KOPT-K1 (cell line): Measurements from ENCODE around the gene RAB36.
A peak's percentile ranks its signal among the peaks of the same experiment; 100 is the strongest.

ENCODE experiments used
- H3K27ac ChIP-seq: fragments of 200-600 bp; sonication (generic); 2 replicates; pipeline ENCODE4 v1.5.1; 2016; ENCODE audit warnings: antibody characterized with exemption, mild to moderate bottlenecking, low read depth, low read length; ENCODE audit not compliant: poor library complexity, severe bottlenecking
- H3K36me3 ChIP-seq: fragments of 200-600 bp; sonication (generic); 2 replicates; pipeline ENCODE4 v1.5.1; 2017; ENCODE audit warnings: antibody characterized with exemption, mild to moderate bottlenecking, low read length, moderate library complexity; ENCODE audit not compliant: insufficient read depth
- H3K9me3 ChIP-seq: fragments of 200-600 bp; sonication (generic); 2 replicates; pipeline ENCODE4 v1.5.1; 2017; ENCODE audit warnings: antibody characterized with exemption, low read length, mild to moderate bottlenecking; ENCODE audit not compliant: insufficient read depth, poor library complexity, severe bottlenecking

The RAB36 gene

DNA sequence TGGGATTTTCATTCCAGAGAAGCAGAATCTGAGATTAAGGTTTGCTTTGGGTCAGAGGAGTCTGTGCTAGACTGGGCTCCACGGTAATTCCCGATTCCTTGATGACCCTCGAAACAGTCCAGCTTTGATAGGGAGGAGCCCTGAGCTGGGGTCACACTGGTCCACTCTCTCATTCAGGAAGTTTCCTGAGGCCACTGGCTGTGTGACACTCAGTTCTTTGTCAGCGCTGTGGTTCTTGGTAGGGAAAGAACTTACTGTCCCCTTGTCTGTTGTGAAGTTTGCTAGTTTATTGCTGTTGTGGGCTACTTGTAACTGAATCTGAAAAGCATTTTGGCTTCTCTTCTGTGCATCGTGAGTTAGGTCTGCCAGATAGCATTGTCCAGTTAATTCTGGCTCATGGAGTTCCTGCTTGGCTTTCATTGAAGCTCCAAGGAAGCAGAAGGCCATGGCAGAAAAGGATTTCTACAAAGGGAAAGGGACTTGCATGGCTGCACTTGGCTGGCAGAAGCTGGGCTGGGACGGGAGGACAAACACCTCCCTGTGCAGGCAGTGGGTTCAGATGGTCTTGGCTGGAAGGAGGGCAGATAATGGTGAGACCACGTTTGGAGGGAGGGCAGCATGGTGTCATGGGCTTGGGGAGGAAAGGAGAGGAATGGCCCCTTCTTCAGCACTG is 58.3 kb downstream of the RAB36 start:
- Histone ChIP-seq H3K36me3 (peaks cover 55% of the 10 kb centered on the region), H3K27ac (no peak overlapping the region), H3K9me3 (no peaks in the 10 kb centered on the region)

DNA sequence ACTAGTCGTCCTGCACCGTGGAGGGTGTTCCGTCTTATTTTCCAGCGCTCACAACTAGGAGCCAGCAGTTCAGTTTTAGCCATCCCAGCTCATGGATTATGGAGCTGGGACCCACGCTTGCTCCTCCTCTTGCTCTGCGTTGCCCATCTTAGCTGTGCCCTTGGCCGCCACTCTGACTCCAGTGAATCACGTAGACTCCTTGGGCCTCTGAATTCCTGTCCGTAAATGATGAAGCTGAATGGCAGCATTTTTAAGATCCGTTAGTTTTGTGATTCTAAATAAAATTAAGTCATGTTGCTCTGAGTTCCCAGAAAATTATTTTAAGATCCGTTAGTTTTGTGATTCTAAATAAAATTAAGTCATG is 58.8 kb downstream of the RAB36 start:
- Histone ChIP-seq H3K27ac (no peak overlapping the region), H3K9me3 (no peaks in the 10 kb centered on the region), H3K36me3 (peaks cover 52% of the 10 kb centered on the region)

DNA sequence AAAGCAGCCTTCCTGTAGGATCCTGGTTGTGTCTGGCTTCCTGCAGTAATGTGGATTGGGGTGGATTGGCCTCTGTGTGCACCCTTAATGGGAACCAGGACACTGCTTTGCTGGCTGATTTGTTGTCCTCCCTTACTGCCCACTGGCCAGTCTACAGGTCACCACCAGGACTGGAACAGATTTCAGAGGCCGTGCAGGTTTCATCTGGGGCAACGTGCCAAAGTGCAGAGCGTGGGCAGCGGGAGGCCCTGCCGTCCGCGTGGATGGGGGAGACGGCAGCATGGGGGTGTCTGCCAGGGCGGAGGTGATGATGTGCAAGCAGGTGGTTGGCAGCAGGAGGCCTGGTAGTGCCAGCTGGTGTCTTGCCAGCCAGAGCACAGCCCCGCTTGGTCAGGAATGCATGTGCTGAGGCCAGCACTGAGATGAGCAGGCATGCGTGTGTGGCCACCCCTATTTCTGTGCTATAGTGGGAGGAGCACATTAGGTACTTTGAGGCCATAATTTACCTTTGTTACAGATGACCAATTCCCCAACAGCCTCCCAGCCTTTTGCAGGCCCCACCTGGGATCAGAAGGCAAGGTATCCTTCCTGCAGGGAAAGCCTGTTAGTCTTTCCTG is 59.4 kb downstream of the RAB36 start:
- Histone ChIP-seq H3K36me3 (peaks cover 46% of the 10 kb centered on the region), H3K9me3 (no peaks in the 10 kb centered on the region)

DNA sequence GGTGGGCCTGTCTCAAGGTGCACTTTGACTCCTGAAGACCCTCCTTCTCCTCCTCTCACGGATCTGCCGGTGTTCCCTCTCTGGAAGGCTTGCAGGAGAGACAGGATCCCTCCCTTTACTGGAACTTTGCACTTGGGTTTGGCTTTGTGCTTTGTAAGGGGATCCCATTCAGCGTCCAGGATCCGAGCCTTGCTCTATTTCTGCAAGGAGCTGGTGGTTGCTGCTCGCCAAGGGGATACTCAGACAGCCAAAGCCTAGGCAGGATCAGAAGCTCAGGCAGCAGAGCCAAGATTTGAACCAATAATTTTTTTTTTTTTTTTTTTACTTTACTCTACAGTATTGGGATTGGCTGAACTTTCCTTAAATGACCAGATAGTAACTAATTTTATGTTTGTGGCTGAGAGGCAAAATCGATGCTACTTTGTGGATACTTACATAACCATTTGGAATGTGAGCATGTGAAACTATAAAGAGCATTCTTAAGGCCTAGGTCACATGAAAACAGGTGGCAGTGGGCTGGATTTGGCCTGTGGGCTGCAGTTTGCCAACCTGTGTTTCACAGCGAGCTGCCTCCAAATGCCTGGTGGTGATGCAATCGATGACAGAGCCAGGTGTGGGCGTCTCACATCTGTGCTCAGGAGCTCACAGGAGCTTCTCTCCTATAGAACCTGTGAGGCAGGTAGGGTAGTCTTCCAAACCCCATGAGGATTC is 60.2 kb downstream of the RAB36 start:
- Histone ChIP-seq H3K36me3 (peaks cover 46% of the 10 kb centered on the region), H3K27ac (no peak overlapping the region), H3K9me3 (no peaks in the 10 kb centered on the region)

More for the DNA sequence above, 59.4 kb downstream of the RAB36 start:
- no peak overlapping the region for H3K27ac ChIP-seq

DNA sequence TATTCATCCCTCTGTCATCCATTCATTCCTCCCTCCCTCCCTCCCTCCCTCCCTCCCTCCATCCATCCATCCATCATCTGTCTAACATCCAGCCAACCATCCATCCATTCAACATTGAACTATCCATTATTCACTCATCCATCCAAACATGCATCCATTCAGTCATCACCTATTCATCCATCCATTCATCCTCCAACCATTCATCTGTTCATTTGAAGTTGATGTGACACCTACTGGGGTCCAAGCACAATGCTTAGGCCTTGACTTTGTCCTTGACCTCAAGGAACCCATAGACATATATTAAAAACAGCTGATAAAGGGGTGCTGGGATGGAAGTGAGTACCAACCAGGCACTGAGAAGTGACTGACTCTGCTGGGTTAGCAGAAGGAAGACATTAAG is 61.6 kb downstream of the RAB36 start:
- Histone ChIP-seq H3K27ac (no peak overlapping the region), H3K36me3 (peaks cover 42% of the 10 kb centered on the region), H3K9me3 (no peaks in the 10 kb centered on the region)

DNA sequence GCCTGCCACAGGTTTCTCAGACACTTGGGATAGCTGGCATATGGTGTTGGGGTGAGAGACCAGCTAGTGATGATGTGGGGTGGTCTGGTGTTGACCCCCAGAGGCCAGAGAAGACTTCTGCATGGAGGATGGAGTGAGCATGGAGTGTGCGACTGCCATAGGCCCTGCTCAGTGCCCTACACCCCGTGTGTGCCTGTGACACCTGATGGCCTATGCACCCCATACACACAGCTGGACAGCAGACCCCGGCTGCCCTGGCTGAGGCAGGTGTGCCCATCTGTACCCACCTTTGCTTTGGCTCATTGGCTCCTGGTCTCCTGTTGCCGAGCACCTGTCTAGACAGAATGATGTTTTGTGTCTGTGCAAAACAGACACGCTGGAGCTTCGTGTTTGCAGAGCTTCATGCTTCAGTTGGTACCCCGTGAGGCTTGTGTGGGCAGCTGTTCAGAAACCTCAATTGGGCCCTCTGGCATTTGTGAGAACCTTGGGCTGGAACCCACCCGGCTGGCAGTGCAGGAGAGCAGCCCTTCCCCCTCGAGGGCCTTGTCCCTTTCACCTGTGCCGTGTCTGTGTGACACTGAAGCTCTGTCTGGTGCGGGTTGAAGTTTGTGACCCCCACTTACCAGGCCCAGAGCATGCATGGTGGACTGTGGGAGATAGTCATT is 62.6 kb downstream of the RAB36 start:
- Histone ChIP-seq H3K27ac (peak overlapping the region; percentile 9), H3K36me3 (peaks cover 41% of the 10 kb centered on the region), H3K9me3 (no peaks in the 10 kb centered on the region)

DNA sequence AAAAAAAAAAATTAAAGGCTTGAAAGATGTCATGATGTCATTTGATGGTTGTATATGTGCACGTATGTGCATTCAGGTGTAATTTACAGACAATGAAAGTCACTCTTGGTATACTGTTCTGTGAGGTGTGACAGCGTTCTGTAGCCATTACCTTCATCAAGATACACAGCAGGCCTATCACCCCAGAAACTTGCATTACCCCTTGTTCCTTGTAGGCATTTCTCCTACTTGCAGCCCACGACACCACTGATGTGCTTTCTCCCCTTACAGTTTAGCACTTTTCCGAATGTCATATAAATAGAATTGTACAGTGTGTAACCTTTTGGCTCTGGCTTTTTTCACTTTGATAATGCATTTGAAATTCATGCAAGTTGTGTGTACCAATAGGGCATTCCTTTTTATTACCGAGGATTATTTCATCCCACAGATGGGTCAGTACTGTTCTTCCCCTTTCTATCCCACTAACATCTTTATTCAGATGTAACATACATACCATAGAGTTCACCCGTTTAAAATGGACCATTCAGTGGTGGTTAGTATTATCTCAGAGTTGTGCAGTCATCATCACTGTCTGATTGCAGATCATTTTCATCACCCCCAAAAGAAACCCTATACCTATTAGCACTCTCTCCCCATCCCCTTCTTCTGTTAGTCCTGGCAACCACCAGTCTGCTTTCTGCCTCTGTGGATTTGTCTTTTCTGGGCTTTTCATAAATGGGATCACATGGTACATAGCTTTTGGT is 65.3 kb downstream of the RAB36 start:
- H3K9me3 ChIP-seq, result no peaks in the 10 kb centered on the region
- H3K27ac ChIP-seq, result no peak overlapping the region
- peaks cover 19% of the 10 kb centered on the region; the same call in 1 of the 2 replicates for H3K36me3 ChIP-seq

DNA sequence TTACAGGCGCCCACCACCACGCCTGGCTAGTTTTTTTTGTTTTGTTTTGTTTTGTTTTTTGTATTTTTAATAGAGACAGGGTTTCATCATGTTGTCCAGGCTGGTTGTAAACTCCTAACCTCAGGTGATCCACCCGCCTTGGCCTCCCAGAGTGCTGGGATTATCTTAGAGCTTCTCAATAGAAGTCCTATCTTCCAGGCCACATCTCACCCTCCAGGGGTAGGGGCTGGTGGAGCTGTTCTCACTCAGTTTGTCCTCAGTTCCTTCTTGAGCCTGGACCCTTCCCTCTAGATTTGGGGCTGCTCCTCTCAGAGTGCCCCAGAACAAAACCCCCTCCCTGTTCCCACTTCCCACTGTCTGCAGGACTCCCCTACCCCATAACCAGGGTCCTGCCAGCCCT is 66.3 kb downstream of the RAB36 start:
- H3K36me3 ChIP-seq, result 0 out of 2 replicates have a peak, but pooled peaks cover 17% of the 10 kb centered on the region
- H3K27ac ChIP-seq, result peak overlapping the region; percentile 55

DNA sequence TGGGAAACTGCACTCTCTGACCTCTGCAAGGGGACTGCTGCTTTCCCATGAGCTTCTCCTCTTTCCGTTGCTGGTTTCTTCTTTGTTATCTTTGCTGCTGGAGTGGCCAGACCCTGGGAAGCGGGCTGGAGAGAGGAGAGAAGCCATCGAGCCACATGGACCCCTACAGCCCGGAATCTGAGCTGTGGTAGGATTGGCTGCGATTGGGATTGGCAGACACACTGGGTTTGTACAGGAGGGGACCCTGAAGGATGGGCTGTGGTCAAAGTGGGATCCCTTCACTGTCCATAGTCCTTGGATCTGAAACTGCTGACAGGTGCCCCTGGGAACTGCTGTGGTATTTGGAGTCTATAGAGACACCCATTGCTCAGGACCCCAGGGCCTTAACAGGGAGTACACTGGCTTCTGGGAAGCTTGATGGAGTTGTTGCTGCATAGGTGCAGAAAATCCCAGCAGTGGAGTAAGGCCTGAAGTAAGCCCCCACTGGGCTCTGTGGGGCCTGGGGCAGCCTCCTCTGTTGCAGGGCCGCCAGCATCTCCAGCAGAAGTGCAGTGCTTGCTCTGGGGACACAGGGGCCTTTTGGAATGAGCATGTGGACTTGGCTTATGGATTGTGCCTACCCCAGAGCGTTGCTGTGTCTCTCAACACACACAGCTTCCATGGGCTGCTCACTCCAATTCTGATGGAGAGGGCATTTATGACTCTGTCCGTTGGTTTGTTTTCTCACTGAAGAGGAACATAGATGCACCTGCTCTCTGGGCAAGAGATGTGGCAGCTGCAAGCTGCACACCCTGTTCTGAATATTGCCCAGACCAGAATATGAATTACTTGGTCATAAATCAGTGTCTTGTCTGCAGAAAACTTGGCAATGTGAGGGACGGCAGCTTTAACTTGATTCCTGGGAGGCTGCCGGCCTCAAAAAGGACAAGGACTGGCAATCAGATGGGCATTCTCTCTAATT is 67.1 kb downstream of the RAB36 start:
- Histone ChIP-seq H3K27ac (peak overlapping the region; percentile 55), H3K36me3 (0 out of 2 replicates have a peak, but pooled peaks cover 10% of the 10 kb centered on the region), H3K9me3 (no peaks in the 10 kb centered on the region)

More for the DNA sequence above, 66.3 kb downstream of the RAB36 start:
- H3K9me3 ChIP-seq, result no peaks in the 10 kb centered on the region

DNA sequence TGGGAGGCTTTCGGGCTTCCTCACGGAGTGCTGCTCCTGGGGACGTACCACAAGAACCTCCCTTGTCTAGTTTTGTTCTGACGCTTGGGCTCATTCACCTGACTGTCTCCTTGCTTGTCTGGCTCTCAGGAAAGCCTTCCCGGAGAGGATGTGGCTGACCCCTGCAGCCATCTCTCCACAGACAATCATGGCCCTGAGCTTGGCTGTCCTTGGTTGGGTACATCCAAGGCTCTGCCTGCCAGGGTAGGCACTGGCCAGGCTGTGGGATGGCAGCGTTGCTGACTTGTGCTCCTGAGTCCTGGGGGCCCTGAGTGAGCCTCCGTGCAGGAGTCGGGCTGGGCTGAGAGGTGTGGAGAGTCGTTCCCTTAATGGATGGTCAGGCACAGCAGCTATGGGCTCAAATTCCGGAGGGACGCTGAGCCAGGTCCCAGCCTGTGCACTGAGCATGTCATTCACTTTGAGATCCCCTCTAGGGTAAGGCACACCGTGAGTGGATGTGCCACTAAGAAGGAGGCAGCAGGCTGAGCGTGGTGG is 67.8 kb downstream of the RAB36 start:
- Histone ChIP-seq H3K9me3 (no peaks in the 10 kb centered on the region), H3K27ac (peak overlapping the region; percentile 55)

DNA sequence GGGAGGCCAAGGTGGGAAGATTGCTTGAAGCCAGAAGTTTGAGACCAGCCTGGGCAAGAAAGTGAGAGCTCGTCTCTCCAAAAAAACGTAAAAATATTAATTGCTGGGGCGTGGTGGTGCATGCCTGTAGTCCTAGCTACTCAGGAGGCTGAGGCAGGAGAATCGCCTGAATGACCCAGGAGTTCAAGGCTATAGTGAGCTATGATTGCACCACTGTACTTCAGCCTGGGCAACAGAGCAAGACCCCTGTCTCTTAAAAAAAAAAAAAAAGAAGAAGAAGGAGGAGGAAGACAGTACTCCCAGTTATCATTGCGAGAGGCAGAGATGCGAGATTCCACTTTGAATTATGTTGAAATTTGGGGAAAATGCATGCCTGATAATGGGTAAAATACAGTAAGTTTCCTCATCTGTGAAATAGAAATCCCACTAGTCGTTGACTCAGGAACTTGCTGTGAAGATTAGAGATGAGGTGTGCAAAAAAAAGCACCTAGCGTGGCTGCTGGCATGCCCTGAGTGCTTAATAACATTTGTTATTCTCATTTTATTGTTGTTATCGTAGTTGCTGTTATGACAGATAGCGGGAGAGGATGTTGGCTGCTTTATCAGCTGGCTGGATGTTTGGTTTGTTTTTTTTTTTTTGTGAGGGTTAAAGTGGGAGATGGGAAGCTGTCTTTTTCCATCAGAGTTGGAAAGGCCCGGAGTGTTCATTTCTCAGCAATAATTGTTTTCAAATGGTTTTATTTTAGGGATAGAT is 68.5 kb downstream of the RAB36 start:
- no peaks in the 10 kb centered on the region for H3K9me3 ChIP-seq
- no peaks in the 10 kb centered on the region for H3K36me3 ChIP-seq
- peak overlapping the region; percentile 99 for H3K27ac ChIP-seq

More for the DNA sequence above, 67.8 kb downstream of the RAB36 start:
- H3K36me3 ChIP-seq, result 0 out of 2 replicates have a peak, but pooled peaks cover 2% of the 10 kb centered on the region
